Measurements from ENCODE around the gene CCDC47.

DNA sequence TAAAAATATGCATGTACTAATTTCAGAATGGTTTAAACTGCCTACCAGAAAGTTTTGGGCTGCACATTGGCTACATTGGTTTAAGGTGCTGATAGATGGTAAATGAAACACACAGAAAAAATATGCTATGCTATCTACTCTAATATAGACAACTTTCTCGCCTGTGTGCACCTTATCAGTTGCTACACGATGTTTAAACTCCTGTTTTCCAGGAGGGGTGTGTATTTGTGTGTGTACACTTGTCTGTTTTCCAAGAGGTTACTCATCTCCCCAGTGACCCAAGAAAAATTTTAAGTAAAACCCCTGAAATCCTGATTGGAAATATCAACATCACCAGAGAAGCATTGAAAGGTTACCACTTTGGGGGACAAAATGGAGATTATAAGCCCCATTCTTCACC is 32.2 kb upstream of the CCDC47 start:
- TF ChIP-seq ZNF670 (CRISPR knock-in tag; IDR thresholded peaks at IDR 0.05; ENCODE audit: borderline replicate concordance) (no peak), ZNF251 (CRISPR knock-in tag; IDR thresholded peaks at IDR 0.05) (no peak), SATB2 (CRISPR knock-in tag; IDR thresholded peaks at IDR 0.05) (no peak), MAFF (IDR thresholded peaks at IDR 0.05; ENCODE audit: low read depth, low read length) (no peak), MXD3 (CRISPR knock-in tag; IDR thresholded peaks at IDR 0.05) (no peak), SIN3A (IDR thresholded peaks at IDR 0.05; ENCODE audit: borderline replicate concordance, low read depth, low read length) (no peak), TCF12 (IDR thresholded peaks at IDR 0.05) (no peak), TCF12 (CRISPR knock-in tag; IDR thresholded peaks at IDR 0.05) (no peak), TARDBP (CRISPR knock-in tag; IDR thresholded peaks at IDR 0.05) (no peak)
